Sigmoid colon (tissue), 3 donors: ENCODE data around the gene ACYP2.

Experiments used
- POLR2A ChIP-seq, 2 donors: fragments of 450-650 bp; IDR thresholded peaks; one replicate each; pipeline ENCODE4 v1.6.1; 2016; ENCODE audit warnings: antibody characterized with exemption in 2 of 2, mild to moderate bottlenecking in 2 of 2, moderate library complexity in 2 of 2
- TF ChIP-seq, protein P1 (sequence below), 4 experiments: fragments of 450-650 bp in 3 of 4; fragments of 200-600 bp in 1 of 4; IDR thresholded peaks; one replicate each; pipeline ENCODE4 v1.5.1; 2016 to 2019; ENCODE audit warnings: antibody characterized with exemption in 4 of 4, mild to moderate bottlenecking in 3 of 4, moderate library complexity in 2 of 4

DNA sequence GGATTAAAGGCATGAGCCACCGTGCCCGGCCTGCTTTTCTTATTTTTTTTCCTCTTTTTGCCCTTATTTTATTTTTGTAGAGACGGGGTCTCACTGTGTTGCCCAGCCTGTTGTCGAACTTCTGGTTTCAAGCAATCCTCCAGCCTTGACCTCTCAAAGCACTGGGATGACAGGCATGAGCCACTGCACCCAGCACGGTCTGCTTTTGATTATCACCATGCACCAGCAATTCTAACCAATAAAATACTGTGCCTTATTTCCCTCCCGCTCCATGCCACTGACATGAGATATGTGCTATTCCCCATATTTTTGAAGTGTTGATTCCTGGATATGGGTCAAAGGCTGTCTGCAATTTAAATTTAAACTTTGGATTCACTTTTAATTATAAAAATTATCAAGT, 42.9 kb downstream of the ACYP2 start:
- TF ChIP-seq, protein P1, sequence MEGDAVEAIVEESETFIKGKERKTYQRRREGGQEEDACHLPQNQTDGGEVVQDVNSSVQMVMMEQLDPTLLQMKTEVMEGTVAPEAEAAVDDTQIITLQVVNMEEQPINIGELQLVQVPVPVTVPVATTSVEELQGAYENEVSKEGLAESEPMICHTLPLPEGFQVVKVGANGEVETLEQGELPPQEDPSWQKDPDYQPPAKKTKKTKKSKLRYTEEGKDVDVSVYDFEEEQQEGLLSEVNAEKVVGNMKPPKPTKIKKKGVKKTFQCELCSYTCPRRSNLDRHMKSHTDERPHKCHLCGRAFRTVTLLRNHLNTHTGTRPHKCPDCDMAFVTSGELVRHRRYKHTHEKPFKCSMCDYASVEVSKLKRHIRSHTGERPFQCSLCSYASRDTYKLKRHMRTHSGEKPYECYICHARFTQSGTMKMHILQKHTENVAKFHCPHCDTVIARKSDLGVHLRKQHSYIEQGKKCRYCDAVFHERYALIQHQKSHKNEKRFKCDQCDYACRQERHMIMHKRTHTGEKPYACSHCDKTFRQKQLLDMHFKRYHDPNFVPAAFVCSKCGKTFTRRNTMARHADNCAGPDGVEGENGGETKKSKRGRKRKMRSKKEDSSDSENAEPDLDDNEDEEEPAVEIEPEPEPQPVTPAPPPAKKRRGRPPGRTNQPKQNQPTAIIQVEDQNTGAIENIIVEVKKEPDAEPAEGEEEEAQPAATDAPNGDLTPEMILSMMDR (IDR thresholded peaks at IDR 0.05): no peak
- no peak for TF ChIP-seq POLR2A (IDR thresholded peaks at IDR 0.05)
